GM18861 (cell line): ENCODE results near the gene CCL19.
"Not testable (repeated sequence)": the region's sequence is repeated elsewhere in the genome, so short reads cannot be mapped to it uniquely, and the experiment has no call there.

ENCODE experiments used
- ATAC-seq: cut with Tn5 transposase; IDR thresholded peaks from one replicate; pipeline ENCODE4 v1.9.1; 2021; ENCODE audit not compliant: unreplicated experiment

CCL19 gene

GRCh38 chr9:34690983-34691935 lies at the start of gene CCL19:
TSS of gene CCL19 (minus strand) at chr9:34691276. CDS start at chr9:34691139, 137 bp downstream.
- no peak for ATAC-seq

- not testable (repeated sequence) for ATAC-seq
Measured at GRCh38 chr9:34740176-34740575, 49.1 kb upstream of the CCL19 start.

GRCh38 chr9:34737677-34738260 lies 46.7 kb upstream of the CCL19 start:
- ATAC-seq = no peak

- ATAC-seq = no peak
Measured at GRCh38 chr9:34734720-34735119, 43.6 kb upstream of the CCL19 start.

- no peak for ATAC-seq
Measured at GRCh38 chr9:34732886-34733285, 41.8 kb upstream of the CCL19 start.

- no peak for ATAC-seq
Measured at GRCh38 chr9:34732478-34732877, 41.4 kb upstream of the CCL19 start.

GRCh38 chr9:34723141-34723540 lies 32.1 kb upstream of the CCL19 start:
- no peak for ATAC-seq

- ATAC-seq = not testable (repeated sequence)
Measured at GRCh38 chr9:34719769-34720025, 28.6 kb upstream of the CCL19 start.

GRCh38 chr9:34719021-34719768 lies 28.1 kb upstream of the CCL19 start:
- no peak for ATAC-seq

- ATAC-seq = no peak
Measured at GRCh38 chr9:34717996-34718614, 27.0 kb upstream of the CCL19 start.

GRCh38 chr9:34716711-34717110 lies 25.6 kb upstream of the CCL19 start:
- ATAC-seq = no peak

GRCh38 chr9:34715639-34716215 lies 24.7 kb upstream of the CCL19 start:
- no peak for ATAC-seq

GRCh38 chr9:34714007-34714406 lies 22.9 kb upstream of the CCL19 start:
- no peak for ATAC-seq

- ATAC-seq = no peak
Measured at GRCh38 chr9:34712140-34712539, 21.1 kb upstream of the CCL19 start.

GRCh38 chr9:34710023-34710422 lies 18.9 kb upstream of the CCL19 start, which contains the start of gene CCL21:
TSS of gene CCL21 (minus strand) at chr9:34710136. CDS start at chr9:34710066, 70 bp downstream.
- ATAC-seq = no peak

- no peak for ATAC-seq
Measured at GRCh38 chr9:34709196-34709978, 18.3 kb upstream of the CCL19 start.

GRCh38 chr9:34707130-34707529 lies 16.1 kb upstream of the CCL19 start:
- no peak for ATAC-seq

GRCh38 chr9:34701769-34702736 lies 11.0 kb upstream of the CCL19 start:
- ATAC-seq = peak; percentile 56
